Epithelial cell of proximal tubule (primary cell): ENCODE measurements around the gene C1QTNF12. TPM values are rescaled to one million over a fixed set of nuclear protein-coding genes. Genes with fewer than 3 reads are reported as not detected.

Experiments
- DNase-seq: peaks from one replicate; pipeline ENCODE4 v3.0.0-alpha.2; 2011; ENCODE audit warnings: low read depth
- H3K4me3 ChIP-seq: 2 replicates; pipeline ENCODE4 v1.5.1; 2011; ENCODE audit warnings: low read depth, mild to moderate bottlenecking, low read length
- total RNA-seq: library from RNA; depleted of rRNA; stranded (reverse); fragments of >200 nt; gene quantifications from 2 replicates; pipeline ENCODE4 v1.2.3, GENCODE V29; 2015
- TF ChIP-seq, protein P1 (sequence below): conservative IDR thresholded peaks from 2 replicates; pipeline ENCODE4 v1.5.1; 2012; ENCODE audit warnings: low read depth, mild to moderate bottlenecking, low read length

C1QTNF12 gene, protein sequence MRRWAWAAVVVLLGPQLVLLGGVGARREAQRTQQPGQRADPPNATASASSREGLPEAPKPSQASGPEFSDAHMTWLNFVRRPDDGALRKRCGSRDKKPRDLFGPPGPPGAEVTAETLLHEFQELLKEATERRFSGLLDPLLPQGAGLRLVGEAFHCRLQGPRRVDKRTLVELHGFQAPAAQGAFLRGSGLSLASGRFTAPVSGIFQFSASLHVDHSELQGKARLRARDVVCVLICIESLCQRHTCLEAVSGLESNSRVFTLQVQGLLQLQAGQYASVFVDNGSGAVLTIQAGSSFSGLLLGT
- total RNA-seq, result 1.7 and 5.1 TPM in 2 replicates

DNA sequence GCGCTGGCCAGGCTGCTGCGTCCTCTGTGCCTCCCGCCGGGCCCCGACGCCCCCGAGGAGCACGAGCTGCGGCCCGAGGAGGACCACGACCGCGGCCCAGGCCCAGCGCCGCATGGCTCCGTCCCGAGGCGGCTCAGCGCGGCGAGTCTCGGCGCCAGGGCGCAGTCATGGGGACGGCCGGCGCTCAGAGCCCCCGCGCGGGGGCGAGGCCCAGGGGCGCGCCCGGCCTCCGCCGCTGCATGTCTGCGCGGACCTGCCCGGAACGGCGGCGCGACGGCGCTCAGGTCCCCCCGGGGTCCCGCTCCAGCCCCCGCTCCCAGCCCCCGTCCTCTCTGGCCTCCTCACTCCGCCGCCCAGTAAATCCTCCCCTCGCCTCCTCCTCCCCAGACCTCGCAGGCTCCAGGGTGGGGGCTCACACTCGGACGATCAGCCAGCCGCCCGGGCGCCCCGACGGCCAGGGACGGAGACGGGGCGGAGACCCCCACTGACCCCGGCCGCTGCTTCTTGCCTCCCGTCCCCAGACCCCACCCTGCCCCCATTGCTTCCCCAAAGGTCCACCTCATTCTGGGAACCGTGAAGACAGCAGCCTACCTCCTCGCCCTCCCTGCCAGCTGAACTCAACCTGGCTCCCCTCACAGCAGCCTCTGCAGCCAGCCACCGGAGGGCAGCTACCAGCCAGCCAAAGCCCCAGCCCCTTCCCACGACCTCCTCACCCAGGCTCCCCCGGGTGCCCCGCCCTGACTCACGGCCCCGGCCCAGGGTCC, at the start of gene C1QTNF12:
C1QTNF12 (minus strand) TSS at position 146 of the 764 bp plus-strand sequence; CDS start at position 114, 32 bp downstream.
- TF ChIP-seq, protein P1, sequence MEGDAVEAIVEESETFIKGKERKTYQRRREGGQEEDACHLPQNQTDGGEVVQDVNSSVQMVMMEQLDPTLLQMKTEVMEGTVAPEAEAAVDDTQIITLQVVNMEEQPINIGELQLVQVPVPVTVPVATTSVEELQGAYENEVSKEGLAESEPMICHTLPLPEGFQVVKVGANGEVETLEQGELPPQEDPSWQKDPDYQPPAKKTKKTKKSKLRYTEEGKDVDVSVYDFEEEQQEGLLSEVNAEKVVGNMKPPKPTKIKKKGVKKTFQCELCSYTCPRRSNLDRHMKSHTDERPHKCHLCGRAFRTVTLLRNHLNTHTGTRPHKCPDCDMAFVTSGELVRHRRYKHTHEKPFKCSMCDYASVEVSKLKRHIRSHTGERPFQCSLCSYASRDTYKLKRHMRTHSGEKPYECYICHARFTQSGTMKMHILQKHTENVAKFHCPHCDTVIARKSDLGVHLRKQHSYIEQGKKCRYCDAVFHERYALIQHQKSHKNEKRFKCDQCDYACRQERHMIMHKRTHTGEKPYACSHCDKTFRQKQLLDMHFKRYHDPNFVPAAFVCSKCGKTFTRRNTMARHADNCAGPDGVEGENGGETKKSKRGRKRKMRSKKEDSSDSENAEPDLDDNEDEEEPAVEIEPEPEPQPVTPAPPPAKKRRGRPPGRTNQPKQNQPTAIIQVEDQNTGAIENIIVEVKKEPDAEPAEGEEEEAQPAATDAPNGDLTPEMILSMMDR, result no peak
- DNase-seq, result no peak
- H3K4me3 ChIP-seq, result no peak within 1 kb of the TSS

DNA sequence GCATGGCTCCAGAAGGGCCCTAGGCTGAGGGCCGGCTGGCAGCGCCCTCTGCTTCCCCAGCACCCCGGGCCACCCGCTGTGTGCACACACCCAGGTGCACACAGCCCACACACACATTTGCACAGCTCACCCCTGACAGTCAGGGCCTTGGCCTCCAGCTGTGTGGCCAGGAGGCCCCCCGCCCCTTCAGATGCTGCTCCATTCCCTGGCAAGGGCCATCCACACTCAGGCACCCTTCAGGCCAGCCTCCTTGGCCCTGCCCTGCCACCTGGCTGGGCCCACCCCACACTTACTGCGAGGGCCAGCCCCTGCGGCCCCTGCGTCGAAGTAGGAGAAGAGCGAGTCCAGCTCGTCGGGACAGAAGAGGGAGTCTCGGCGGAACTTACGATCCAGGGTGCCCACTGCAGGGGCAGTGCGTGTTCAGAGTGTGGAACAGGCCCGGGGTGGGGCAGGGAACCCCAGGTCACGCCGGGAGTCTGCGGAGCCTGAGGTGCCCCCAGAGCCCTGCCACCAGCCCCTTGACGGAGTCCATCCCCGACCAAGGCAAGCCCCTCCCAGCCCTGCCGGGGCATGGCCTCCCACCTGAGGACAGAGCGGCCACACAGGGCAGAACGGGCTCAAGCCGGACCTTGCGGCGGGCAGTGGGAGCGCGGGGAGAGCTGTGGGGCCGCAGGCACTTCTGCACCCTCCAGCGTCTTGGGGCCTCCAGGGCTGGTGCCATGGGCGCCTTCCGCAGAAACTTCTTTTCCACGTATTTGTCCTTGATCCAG, 48.8 kb upstream of the C1QTNF12 start:
- DNase-seq, result no peak
- TF ChIP-seq, protein P1, result no peak
- H3K4me3 ChIP-seq, result no peak overlapping the region

DNA sequence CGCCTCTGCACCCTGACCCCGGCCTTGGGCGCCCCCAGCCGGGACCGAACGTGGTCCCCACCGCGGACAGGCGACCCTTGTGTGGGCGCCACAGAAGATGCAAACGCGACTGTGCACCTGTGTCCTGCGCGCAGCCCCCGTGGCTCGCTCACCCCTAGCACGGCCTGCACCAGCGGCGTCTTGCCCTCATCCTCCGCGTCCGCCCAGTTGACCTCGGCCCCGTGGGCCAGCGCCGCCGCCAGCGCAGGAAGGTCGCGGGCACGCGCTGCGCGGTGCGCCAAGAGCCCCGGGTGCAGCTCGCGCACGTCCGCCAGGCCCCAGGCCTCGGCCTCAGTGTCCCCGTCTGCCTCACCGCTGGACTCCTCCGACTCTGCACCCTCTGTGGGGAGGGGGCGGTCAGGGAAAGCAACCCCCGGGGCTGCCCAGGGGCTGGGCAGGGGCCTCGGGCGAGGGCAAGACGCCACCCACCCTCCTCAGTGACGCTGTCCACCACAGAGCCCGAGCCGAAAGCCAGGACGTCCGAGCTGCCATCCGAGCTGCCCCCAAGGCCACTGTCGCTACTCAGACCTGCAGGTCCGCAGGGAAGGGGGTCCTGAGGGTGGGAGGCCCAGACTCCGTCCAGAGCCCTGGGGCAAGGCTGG, 47.8 kb upstream of the C1QTNF12 start:
- no peak overlapping the region for H3K4me3 ChIP-seq
- DNase-seq, result no peak
- TF ChIP-seq, protein P1, result no peak

DNA sequence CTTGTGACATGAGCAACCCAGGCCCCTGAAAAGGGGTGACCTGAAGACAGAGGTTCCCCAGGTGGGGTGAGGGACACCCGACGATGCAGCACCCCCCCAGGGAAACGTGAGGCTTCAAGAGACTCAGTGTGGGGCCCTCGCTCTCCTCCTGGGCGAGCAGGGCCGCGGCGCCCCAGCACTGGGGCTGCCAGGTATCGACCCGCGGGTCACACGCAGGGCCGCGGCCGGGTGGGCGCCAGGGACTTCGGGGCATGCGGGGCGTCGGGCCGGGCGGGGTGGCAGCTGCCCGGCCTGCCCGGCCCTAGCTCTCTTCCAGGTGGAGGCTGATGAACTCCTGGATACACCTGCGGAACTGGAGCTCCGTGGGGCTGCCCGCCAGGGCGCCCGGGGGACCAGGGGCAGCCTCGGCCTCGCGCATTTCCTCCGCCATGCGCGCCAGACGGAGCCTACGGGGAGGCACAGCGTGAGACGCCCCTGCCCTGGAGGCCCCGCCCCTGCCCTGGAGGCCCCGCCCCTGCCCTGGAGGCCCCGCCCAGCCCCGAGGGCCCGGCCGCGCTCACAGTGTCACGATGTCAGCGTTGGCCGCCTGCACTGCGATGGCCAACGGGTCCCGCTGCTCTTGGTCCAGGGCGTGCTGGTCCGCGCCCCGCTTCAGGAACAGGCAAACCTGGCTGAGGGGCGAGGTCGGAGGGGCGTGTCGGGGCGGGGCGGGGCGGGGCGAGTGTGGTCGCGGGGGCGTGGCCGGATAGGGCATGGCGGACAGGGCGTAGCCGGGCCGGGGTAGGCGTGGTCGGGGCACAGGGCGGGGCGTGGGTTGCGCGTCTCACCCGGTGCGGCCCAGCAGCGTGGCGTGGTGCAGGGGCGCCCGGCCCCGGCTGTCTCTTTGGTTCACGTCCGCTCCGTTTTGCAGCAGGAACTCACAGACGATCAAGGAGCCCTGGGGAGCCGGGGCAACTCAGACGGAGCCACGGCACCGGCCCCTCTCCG, 47.0 kb upstream of the C1QTNF12 start:
- TF ChIP-seq, protein P1, result no peak
- H3K4me3 ChIP-seq, result no peak overlapping the region
- no peak for DNase-seq

DNA sequence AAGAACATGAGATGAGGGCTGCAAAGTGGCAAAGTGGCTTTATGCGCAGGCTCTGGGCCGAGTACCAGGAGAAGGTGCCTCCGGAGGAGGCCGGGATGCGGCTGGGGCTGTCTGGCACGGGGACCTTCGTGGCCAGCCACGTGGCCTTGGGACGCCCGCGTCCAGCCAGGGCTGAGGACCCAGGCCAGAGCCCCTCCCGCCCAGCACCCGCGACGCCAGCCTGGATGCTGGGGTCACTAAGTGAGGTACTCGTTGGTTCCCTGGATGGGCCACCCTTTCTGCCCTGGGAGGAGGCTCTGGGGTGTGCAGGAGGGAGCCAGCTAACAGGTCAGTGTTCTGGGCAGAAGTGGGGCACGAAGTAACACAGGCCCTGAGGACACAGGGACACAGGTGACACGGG, 46.3 kb upstream of the C1QTNF12 start:
- H3K4me3 ChIP-seq, result no peak overlapping the region
- TF ChIP-seq, protein P1, result no peak
- DNase-seq, result no peak

DNA sequence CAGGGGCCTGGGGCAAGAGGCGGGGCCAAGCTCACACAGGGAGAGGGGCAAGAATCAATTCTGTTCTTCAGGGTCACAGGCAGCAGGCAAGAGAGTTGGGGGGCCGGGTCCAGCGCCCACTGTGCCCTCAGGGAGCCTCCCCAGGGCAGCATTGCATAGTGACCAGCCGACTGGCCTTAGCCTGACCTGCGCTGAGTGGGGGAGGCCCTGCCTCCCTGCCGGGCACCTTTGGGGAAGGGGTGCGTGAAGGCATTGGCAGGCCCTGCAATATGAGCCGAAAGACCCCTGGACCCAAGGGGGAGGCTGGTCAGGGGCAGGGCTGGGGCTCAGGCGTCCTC, 45.9 kb upstream of the C1QTNF12 start:
- no peak overlapping the region for H3K4me3 ChIP-seq
- TF ChIP-seq, protein P1, result no peak
- no peak for DNase-seq
